Loucy (cell line): ENCODE data around the gene MBTD1.

Experiments
- CTCF ChIP-seq: fragments of 200-600 bp; sonication (generic); conservative IDR thresholded peaks from 2 replicates; pipeline ENCODE4 v1.5.1; 2014; ENCODE audit warnings: mild to moderate bottlenecking, antibody characterized with exemption, low read length
- EZH2phosphoT487 ChIP-seq: fragments of 200-600 bp; IDR thresholded peaks from 2 replicates; pipeline ENCODE4 v1.6.1; 2018; ENCODE audit warnings: antibody characterized with exemption, mild to moderate bottlenecking, moderate library complexity, borderline replicate concordance

GRCh38 chr17:51203838-51204237 is 56.0 kb downstream of the MBTD1 start:
- no peak for TF ChIP-seq CTCF
- TF ChIP-seq EZH2phosphoT487 = no peak
